ENCODE results near the gene MSN.
"Not testable (repeated sequence)": the region's sequence is repeated elsewhere in the genome, so short reads cannot be mapped to it uniquely, and the experiment has no call there.

The MSN gene

GRCh38 chrX:65712005-65712806 is 44.8 kb downstream of the MSN start:
- in situ Hi-C loops (cut with MboI; ENCODE audit: low sequenced_read_pairs), result no loop called here

GRCh38 chrX:65718538-65718937 is 51.1 kb downstream of the MSN start:
- in situ Hi-C loops (cut with MboI; ENCODE audit: low sequenced_read_pairs), result no loop called here

GRCh38 chrX:65720381-65720964 is 53.0 kb downstream of the MSN start:
- in situ Hi-C loops (cut with MboI; ENCODE audit: low sequenced_read_pairs), result loop anchor here (10.0 kb wide), 1 partner anchor 126 kb away; no protein-coding TSS in a partner anchor

- in situ Hi-C loops (cut with MboI; ENCODE audit: low sequenced_read_pairs), result loop anchor here (10.0 kb wide), 1 partner anchor 129 kb away; no protein-coding TSS in a partner anchor
Observed at GRCh38 chrX:65723706-65724105, 56.3 kb downstream of the MSN start.

GRCh38 chrX:65726715-65727114 is 59.3 kb downstream of the MSN start:
- in situ Hi-C loops (cut with MboI; ENCODE audit: low sequenced_read_pairs), result loop anchor here (10.0 to 25.0 kb wide), 3 partner anchors 132 to 686 kb away; no protein-coding TSS in a partner anchor

- in situ Hi-C loops (cut with MboI; ENCODE audit: low sequenced_read_pairs), result loop anchor here (25.0 kb wide), 2 partner anchors 256 to 681 kb away; no protein-coding TSS in a partner anchor
Observed at GRCh38 chrX:65731684-65732289, 64.3 kb downstream of the MSN start.

GRCh38 chrX:65740909-65741308 is 73.5 kb downstream of the MSN start:
- in situ Hi-C loops (cut with MboI; ENCODE audit: low sequenced_read_pairs), result loop anchor here (25.0 kb wide), 2 partner anchors 246 to 671 kb away; no protein-coding TSS in a partner anchor

GRCh38 chrX:65741823-65742222 is 74.4 kb downstream of the MSN start:
- in situ Hi-C loops (cut with MboI; ENCODE audit: low sequenced_read_pairs), result loop anchor here (25.0 kb wide), 2 partner anchors 245 to 670 kb away; no protein-coding TSS in a partner anchor

GRCh38 chrX:65744965-65745364 is 77.5 kb downstream of the MSN start:
- in situ Hi-C loops (cut with MboI; ENCODE audit: low sequenced_read_pairs), result loop anchor here (25.0 kb wide), 2 partner anchors 242 to 667 kb away; no protein-coding TSS in a partner anchor

GRCh38 chrX:65745427-65745826 is 78.0 kb downstream of the MSN start:
- in situ Hi-C loops (cut with MboI; ENCODE audit: low sequenced_read_pairs), result loop anchor here (25.0 kb wide), 2 partner anchors 242 to 667 kb away; no protein-coding TSS in a partner anchor

- in situ Hi-C loops (cut with MboI; ENCODE audit: low sequenced_read_pairs), result loop anchor here (25.0 kb wide), 2 partner anchors 241 to 666 kb away; no protein-coding TSS in a partner anchor
Observed at GRCh38 chrX:65745992-65746391, 78.5 kb downstream of the MSN start.

GRCh38 chrX:65750674-65751469 is 83.4 kb downstream of the MSN start:
- in situ Hi-C loops (cut with MboI; ENCODE audit: low sequenced_read_pairs), result no loop called here

- in situ Hi-C loops (cut with MboI; ENCODE audit: low sequenced_read_pairs), result no loop called here
Observed at GRCh38 chrX:65751519-65751918, 84.1 kb downstream of the MSN start.

GRCh38 chrX:65752294-65752693 is 84.8 kb downstream of the MSN start:
- in situ Hi-C loops (cut with MboI; ENCODE audit: low sequenced_read_pairs), result no loop called here

GRCh38 chrX:65755786-65756185 is 88.3 kb downstream of the MSN start:
- in situ Hi-C loops (cut with MboI; ENCODE audit: low sequenced_read_pairs), result no loop called here

GRCh38 chrX:65757943-65758342 is 90.5 kb downstream of the MSN start:
- in situ Hi-C loops (cut with MboI; ENCODE audit: low sequenced_read_pairs), result no loop called here

GRCh38 chrX:65758505-65758904 is 91.1 kb downstream of the MSN start:
- in situ Hi-C loops (cut with MboI; ENCODE audit: low sequenced_read_pairs), result no loop called here

- in situ Hi-C loops (cut with MboI; ENCODE audit: low sequenced_read_pairs), result not testable (repeated sequence)
Observed at GRCh38 chrX:65759525-65759924, 92.1 kb downstream of the MSN start.

GRCh38 chrX:65769564-65770292 is 102.3 kb downstream of the MSN start:
- in situ Hi-C loops (cut with MboI; ENCODE audit: low sequenced_read_pairs), result no loop called here

GRCh38 chrX:65772842-65773241 is 105.4 kb downstream of the MSN start:
- in situ Hi-C loops (cut with MboI; ENCODE audit: low sequenced_read_pairs), result no loop called here
